Cerebellar nuclear complex (tissue), 1 donor: ENCODE data around the gene TLR9.
A peak's percentile ranks its signal among the peaks of the same experiment; 100 is the strongest.

Experiments used
- DNase-seq, 2 experiments: peaks; one replicate each; lab custom pipeline; 2025; lab: John Stamatoyannopoulos, UW

Gene TLR9

DNA sequence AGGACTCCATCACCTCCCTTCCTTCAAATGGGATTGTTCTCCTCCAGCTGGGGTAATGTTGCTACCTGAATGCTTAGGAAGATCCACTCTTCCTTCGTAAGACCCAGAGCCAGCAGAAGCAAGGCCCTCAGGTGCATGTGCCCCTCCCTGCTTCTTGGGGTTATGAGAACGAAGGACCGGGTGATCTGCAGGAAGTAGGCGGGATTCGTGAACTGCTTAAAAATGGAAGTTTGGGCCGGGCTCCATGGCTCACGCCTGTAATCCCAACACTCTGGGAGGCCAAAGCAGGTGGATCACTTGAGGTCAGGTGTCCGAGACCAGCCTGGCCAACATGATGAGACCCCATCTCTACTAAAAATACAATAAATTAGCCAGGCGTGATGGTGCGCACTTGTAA is 8.0 kb downstream of the TLR9 start:
- no peak for DNase-seq

DNA sequence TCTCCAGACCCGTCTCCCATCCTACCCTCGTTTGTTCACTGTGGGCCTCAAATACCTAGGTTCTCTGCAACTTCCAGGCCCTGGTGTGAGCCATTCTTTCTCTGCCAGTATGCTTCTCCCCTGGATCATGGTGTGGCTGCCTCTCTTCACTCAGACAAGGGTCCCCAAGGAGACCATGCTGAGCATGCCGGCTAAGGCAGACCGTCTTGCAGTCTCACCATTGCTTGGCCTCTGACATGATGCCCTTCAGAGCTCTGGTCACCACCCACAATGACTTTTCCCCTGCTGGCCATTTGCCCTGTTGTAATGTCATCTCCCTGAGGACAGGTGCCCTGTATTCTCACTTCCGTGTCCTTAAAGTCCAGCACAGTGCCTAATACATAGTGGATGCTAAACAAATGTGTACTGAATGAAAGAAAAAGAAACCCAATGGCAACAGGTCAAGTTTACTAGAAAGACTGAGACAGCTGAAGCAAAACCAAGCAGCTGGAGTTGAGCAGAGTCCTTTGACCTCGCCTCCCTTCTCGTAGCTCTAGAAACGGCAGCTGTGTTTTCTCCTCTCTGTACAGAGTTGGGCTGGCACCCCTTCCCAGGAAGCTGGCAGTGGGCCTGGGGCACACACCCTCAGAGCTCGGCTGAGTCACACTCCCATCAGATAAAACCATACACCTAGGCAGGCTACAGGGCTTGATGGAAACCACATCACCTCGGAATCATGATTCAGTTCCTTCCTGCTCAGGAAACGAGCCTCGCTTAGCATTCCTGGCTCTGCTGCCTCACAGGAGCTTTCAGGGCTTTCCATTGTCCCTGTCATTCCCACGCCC is 8.6 kb downstream of the TLR9 start:
- no peak for DNase-seq

DNA sequence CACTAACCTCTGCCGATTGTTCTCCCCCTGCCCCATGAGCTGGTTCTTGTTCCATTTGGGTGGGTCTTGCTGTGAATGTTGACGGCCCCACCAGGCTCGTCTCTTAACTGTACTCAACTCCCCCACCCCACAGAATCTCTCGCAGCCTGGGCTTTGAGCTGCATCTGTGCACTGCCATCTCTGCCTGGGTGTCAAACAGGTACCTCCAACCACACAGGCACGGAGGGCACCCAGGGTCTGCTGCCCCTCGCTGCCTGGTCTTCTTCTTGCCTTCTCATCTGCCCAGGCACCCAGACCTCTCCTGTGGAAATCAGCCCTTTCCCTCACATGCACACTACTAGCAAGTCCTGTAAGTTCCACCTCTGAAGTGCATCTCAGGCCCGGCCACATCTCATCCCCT is 10.1 kb downstream of the TLR9 start:
- DNase-seq: no peak

DNA sequence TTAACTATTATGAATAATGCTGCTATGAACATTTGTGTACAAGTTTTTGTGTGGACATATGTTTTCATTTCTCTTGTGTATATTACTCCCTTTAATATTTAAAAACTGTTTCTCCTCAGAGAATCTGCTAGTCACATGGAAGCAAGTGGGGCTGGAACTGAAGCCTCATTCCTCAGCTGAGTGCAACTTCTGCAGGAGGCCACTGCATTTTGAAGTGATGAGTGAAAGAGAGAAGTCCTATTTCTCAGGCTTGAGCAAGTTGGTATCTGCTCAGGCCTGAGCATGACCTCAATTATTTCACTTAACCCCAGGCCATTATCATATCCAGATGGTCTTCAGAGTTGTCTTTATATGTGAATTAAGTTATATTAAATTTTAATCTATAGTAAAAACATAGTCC is 11.5 kb downstream of the TLR9 start:
- DNase-seq: no peak

DNA sequence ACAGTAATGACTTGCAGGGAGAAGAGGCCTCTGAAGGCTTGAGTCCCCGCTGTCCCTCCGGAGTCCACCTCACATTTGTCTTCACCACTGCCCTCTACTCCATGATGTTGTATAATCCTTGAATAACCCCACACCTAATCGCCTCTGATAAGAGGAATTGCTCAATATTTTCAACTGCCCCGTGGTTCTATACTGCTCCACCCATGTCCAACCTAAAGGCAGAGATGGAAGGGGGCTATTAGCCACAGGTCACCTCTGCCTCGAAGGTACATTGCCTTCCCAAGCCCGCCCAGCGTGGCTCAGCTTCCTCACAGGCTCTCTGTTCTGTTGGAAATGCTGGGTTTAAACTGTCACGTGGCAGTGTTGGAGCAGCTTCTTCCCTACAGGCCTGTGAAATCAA is 12.4 kb downstream of the TLR9 start:
- no peak for DNase-seq

DNA sequence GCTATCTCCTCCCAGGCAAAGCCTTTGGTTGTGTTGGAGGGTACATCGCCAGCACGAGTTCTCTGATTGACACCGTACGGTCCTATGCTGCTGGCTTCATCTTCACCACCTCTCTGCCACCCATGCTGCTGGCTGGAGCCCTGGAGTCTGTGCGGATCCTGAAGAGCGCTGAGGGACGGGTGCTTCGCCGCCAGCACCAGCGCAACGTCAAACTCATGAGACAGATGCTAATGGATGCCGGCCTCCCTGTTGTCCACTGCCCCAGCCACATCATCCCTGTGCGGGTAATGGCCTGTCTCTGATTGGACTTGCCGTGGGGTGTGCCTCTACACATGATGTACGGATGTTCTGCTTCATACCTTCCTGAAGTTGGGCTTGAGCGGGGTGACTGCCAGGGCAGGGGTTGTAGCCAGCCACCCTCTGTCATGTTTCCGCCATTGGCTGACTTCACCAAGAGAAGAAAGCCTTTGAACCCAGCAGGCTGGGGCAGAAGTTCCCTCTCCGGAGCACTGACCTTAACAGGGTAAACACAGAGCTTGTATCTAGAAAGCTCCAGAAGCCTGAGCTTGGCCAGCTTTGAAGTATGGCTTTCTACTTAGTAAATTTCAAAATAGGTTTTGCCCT is 14.1 kb downstream of the TLR9 start:
- DNase-seq: no peak

DNA sequence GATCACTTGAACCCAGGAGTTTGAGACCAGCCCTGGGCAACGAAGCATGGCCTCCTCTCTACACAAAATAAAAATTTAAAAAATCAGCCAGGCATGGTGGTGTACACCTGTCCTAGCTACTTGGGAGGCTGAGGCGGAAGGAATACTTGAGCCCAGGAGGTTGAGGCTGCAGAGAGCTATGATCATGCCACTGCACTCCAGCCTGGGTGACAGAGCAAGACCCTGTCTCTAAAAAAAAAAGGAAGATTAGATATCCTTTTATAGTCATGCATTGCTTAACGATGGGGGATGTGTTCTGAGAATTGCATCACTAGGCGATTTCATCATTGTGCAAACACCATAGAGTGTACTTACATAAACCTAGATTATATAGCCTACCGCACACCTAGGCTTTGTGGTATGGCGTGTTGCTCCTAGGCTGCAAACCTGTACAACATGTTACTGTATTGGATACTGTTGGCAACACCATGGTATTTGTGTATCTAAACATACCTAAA is 14.8 kb downstream of the TLR9 start:
- no peak for DNase-seq

DNA sequence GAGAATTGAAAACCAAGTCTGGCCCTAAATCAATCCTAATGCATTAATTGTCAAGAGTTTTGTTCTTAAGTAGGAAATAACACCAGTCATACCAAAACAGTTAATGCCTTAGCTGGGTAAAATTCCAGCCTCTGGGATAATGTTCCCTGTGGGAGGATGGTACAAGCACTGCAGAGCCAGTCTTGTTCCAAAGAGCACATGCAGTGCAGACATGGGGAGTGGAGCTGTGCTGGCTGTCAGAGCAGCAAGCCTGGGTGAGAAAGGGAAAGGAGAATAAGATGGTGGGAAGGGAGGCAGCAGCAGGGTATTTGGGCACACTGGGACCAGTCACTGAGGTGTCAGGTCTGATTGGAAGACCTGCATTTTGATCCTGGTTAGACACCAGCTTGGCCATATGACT is 15.4 kb downstream of the TLR9 start:
- DNase-seq: no peak

DNA sequence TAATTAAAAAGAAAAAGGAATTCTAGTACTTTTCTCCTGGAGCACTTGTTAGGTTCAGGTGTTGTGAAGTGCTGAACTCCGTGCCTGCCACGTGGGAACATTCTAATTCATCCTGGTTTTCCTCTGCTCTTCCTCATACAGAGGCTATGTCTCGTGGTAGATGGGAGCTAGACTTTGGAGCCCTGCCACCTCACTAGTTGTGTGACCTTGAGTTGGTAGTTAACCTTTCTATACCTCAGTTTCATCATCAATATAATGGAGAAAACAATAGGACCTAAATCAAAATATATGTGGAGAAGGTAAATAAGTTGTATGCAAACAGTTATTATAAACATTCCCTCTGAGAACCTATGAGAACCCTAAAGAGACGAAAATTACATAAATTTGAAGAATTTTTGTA is 16.9 kb downstream of the TLR9 start:
- DNase-seq: no peak

DNA sequence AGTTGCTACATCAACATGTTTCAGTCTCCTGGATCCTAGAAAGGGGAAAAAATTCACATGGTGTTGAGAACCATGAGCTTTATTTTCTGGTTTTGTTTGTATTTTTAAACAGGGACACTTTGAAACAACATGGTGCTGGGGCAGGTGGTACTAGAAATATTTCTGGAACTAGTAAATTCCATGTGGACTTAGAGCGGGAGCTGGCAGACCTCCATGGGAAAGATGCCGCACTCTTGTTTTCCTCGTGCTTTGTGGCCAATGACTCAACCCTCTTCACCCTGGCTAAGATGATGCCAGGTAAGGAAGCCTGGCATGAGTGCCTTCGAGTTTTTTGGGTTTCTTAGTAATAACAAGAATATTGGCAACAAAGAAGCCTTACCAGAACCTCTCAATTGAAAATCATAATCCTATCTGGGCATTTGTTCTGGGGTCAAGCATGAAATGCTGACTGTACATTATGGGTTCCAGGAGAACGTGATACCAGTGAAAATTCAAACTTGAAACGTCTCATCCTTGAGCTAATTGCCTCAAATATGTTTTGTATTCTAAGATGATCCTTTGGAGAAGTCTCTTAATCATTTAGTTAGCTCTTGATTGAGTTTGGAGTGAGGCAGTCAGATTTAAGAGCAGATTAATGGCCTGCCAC is 19.6 kb downstream of the TLR9 start:
- peak; percentile 24 to 57 for DNase-seq

DNA sequence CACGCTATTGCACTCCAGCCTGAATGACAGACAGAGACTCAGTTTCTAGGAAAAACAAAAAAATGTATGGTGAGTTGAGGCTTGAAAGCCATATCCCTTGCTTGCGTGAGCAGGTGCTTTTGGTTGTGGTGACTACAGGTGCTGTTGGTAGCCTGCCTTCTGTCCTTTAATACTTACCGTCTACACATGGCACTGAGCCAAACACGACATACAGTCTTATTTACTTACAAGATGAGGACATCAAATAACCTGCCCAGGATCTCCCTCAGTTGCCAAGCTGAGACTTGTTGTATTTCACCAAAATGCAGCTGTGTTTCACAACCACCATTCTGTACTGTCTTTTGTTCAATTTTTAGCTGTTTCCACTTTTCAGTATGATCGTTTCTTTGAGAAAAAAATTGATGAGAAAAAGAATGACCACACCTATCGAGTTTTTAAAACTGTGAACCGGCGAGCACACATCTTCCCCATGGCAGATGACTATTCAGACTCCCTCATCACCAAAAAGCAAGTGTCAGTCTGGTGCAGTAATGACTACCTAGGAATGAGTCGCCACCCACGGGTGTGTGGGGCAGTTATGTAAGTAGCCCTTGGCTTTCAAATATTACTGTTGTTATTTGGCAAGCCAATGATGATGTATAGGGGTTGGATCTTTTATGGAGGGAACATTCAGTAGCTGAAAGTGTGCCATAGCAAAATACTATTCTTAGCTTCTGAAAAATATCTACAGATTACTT is 20.9 kb downstream of the TLR9 start:
- DNase-seq: no peak

DNA sequence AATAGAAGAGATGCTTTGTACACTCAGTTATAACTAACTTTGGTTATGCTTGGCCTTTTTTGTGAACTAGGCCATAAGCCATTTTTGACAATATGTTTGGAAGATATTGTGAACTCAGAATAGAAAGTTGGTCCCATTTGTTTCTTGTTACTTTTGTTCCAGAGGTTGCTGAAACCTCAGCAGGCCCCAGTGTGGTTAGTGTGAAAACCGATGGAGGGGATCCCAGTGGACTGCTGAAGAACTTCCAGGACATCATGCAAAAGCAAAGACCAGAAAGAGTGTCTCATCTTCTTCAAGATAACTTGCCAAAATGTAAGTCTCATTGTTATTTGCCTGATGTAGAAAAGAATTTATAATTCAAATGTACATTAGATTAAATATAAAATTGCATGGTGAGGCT is 21.7 kb downstream of the TLR9 start:
- DNase-seq: no peak

DNA sequence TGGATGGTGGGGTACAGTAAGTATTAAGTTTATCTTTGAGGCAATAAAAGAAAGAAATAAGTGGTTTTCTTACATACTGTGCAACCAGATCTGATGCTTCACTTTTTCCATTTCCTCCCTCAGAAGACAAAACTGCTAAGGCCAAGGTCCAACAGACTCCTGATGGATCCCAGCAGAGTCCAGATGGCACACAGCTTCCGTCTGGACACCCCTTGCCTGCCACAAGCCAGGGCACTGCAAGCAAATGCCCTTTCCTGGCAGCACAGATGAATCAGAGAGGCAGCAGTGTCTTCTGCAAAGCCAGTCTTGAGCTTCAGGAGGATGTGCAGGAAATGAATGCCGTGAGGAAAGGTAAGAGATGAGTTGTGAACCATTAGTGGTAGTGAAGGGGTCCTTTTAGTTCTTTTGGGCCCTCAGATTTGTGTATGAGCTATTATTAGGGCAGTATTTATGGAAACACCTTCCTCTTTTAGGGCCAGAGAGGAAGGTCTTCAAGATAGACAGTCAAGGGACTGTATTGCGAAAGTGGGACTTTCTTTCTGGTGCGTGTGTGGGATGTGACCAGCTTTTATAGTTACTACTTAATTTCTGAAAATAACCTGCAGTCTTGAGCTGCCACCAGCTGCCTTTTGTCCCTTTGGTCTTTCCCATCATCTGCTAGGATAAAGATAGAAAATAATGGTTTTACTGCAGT is 22.9 kb downstream of the TLR9 start:
- DNase-seq: peak; percentile 94

DNA sequence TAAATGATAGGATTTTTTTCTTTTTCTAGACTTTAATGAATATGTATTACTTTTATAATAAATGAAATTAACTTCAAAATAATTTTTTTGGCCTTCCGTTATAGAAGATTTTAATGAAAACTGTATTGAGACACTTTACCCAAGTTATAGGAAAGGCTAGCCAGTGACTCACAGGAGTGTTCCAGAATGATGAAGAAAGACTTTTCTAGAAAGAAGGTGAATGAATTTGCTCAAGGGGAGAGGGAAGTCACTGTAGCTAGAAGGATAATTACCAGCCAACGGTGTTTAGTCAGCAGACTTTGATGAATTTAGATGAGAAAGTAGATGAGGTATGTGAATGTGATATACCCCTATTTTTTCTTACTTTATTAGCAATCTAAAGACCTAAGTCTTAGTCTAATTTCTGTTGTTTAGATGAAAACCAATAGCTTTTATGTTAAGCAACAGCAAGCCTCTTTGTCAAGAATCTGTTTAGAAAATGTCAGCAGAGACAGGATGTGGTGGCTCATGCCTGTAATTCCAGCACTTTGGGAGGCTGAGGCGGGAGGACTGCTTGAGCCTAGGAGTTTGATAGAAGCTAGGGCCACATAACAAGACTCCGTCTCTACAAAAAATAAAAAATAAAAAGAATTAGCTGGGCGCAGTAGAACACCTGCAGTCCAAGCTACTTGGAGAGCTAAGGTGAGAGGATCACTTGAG is 24.3 kb downstream of the TLR9 start:
- no peak for DNase-seq

DNA sequence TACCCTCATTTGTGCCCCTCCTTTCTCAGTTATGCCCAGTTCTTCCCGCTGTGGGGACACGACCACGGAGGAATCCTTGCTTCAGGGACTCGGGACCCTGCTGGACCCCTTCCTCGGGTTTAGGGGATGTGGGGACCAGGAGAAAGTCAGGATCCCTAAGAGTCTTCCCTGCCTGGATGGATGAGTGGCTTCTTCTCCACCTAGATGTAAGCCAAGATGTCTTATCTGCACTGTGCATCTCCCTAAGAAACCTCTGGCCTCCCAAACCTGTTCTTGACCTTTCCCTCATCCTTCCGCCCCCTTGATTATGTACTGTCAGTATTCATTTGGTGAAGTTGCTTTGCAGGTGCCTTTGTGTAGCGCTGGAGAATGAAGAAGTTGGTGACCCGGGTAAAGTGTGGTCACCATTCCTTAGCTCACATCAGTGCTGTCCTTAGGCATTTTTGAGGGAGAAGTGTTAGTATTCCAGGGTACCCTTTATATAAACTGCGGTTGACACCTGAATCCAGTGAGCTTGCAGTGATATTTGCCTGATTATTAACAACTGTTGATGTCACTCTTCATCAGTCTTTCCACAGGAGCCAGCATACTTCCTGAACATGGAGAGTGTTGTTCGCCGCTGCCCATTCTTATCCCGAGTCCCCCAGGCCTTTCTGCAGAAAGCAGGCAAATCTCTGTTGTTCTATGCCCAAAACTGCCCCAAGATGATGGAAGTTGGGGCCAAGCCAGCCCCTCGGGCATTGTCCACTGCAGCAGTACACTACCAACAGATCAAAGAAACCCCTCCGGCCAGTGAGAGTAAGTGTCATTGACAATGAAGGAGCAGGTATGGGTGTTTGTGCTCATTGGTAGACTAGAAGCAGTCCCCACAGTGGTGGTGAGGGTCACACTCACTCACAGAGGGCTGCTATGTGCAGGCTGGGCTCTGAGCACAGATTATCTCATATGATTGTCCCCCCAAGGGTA is 26.5 kb downstream of the TLR9 start:
- DNase-seq: no peak

DNA sequence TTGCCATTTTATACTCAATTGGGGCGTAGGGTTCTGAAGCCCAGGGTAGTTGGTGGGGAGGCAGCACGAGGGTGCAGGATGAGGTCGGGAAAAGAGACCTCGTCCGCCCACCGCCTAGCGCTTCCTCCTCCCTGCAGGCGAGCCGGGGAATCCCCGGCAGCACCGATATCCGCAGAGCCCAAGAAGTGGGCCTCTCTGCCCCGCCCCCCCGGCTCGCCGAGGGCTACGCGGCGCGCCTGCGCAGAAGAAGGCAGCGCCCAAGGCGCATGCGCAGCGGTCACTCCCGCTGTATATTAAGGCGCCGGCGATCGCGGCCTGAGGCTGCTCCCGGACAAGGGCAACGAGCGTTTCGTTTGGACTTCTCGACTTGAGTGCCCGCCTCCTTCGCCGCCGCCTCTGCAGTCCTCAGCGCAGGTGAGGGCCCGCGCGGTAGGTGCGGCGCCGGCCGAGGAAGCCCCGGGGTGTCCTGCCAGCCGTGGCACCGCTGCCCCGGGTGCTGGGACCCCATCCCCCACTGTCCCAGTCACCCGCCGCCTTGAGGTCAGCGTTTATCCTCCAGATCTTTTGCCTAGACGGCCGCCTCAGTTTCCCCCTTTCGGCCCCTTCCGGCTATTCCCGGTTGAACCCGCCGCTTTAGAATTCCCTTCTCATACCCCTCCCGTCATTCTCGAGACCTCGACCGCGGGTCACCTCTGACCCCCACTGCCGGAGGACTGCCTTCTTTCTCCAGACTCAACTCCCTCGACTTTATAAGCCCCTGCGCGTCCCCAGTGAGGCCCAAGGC is 27.4 kb downstream of the TLR9 start, which contains the start of gene ALAS1:
TSS of gene ALAS1 (plus strand) at position 319 of the 784 bp plus-strand sequence. CDS start 1,082 bp downstream, outside the sequence.
- peak in 1 of 2 experiments; percentile 63 for DNase-seq

DNA sequence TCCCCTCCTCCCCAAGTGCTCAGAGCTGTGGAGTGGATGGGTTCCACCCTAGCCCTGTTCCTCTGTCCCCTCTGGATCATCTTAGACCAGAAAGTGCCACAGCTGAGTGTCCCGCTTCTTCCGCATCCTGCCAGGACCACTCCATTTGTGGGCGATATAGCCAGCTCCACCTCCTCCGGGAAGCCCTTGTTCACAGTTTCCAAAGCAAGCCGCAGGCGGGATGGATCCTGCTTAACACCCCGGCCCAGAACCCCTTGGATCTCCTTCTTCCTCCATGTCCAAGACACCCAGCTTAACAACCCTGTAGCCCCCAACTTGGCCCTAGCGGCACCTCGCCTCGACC is 28.0 kb downstream of the TLR9 start:
- DNase-seq: no peak

DNA sequence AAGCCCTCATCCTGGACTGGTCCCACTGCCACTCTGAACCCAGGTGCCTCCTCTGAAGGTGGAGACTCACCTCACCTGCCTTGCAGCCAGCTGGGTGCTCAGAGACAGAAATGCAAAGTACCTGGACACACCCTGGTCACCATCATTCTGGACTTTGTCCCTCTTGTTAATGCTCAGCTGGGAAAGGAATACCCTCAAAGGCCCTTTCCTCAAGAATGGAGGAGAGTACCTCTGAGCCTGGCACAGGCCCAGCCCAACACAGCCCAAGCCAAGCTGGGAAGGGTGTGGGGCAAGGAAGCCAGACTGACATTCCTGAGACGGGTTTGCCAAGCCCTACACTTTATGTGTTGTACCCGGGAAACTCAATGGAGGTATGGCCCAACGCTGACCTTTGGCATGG is 28.5 kb downstream of the TLR9 start:
- no peak for DNase-seq

DNA sequence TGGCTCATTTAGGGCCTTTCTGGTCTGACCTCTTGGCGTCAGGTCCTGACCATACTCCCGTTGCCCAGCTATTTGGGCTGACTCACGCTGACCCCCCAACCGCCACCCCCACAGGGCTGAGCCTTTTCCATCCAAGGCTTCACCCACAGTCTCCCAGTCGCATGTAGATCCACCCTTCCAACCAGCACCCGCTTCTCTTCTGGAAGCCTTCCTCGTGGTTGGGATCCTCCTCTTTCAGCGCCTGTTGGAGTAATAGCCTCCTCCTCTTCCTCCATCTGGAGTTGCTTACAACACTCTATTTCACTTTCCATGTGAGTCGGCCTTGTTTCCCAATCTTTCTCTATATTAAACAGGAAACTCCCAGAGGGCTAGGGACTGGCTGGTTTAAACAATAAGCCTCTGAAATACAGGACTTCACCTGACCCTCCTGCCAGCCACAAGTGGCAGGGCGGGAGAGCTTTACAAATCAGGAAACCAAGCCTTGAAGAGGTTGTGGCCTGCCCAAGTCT is 29.6 kb downstream of the TLR9 start:
- DNase-seq: no peak
